Neural progenitor cell (in vitro differentiated cells): ENCODE data around the gene SELENBP1.

Experiments used
- EZH2 ChIP-seq: fragments of 200-600 bp; sonication (generic); IDR thresholded peaks from 2 replicates; pipeline ENCODE4 v1.6.1; 2017; ENCODE audit warnings: antibody characterized with exemption, mild to moderate bottlenecking, moderate library complexity
- TF ChIP-seq, protein P1 (sequence below): fragments of 200-600 bp; sonication (generic); IDR thresholded peaks from 2 replicates; pipeline ENCODE4 v1.5.1; 2017; ENCODE audit warnings: antibody characterized with exemption, mild to moderate bottlenecking

DNA sequence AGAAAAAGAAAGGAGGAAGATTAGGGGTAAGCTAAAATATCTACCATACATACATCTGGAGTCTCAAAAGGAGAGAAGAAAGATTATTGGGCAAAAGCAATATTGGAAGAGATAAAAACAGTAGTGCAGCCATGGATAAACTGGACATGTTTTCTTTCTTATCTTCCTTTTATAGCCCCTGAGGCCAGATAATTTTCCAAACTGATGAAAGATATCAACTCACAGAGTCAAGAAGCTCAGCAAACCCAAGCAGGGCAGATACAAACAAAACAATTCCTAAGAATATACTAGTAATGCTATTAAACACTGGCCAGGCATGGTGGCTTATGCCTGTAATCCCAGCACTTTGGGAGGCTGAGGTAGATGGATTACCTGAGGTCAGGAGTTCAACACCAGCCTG, 21.1 kb upstream of the SELENBP1 start:
- TF ChIP-seq, protein P1, sequence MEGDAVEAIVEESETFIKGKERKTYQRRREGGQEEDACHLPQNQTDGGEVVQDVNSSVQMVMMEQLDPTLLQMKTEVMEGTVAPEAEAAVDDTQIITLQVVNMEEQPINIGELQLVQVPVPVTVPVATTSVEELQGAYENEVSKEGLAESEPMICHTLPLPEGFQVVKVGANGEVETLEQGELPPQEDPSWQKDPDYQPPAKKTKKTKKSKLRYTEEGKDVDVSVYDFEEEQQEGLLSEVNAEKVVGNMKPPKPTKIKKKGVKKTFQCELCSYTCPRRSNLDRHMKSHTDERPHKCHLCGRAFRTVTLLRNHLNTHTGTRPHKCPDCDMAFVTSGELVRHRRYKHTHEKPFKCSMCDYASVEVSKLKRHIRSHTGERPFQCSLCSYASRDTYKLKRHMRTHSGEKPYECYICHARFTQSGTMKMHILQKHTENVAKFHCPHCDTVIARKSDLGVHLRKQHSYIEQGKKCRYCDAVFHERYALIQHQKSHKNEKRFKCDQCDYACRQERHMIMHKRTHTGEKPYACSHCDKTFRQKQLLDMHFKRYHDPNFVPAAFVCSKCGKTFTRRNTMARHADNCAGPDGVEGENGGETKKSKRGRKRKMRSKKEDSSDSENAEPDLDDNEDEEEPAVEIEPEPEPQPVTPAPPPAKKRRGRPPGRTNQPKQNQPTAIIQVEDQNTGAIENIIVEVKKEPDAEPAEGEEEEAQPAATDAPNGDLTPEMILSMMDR: no peak
- TF ChIP-seq EZH2: no peak
